GM13976 (cell line): ENCODE results near the gene PTPN1.

Experiments
- DNase-seq: peaks from one replicate; pipeline ENCODE4 v3.0.0; 2012; ENCODE audit warnings: low spot score
- CTCF ChIP-seq: IDR thresholded peaks from 2 replicates; pipeline ENCODE4 v1.5.1; 2012; ENCODE audit warnings: borderline replicate concordance, mild to moderate bottlenecking; ENCODE audit not compliant: insufficient read depth; ENCODE audit errors: extremely low read depth, missing control alignments, control extremely low read depth
- in situ Hi-C: fragments of 300-500 bp; cut with MboI; formaldehyde crosslinking; loops from one replicate; pipeline ENCODE4 v1.12.0; 2022; ENCODE audit warnings: low sequenced_read_pairs, mixed read lengths, inconsistent platforms; ENCODE audit not compliant: unreplicated experiment

The PTPN1 gene

GRCh38 chr20:50554694-50555579 is 44.8 kb downstream of the PTPN1 start:
- in situ Hi-C loops: no loop called here
- DNase-seq: no peak
- no peak for TF ChIP-seq CTCF

GRCh38 chr20:50555662-50556061 is 45.5 kb downstream of the PTPN1 start:
- no peak for DNase-seq
- in situ Hi-C loops: no loop called here
- TF ChIP-seq CTCF: no peak

GRCh38 chr20:50557549-50558134 is 47.5 kb downstream of the PTPN1 start:
- in situ Hi-C loops: no loop called here
- no peak for DNase-seq
- TF ChIP-seq CTCF: no peak

GRCh38 chr20:50558483-50558925 is 48.3 kb downstream of the PTPN1 start:
- DNase-seq: no peak
- TF ChIP-seq CTCF: no peak
- in situ Hi-C loops: no loop called here

- TF ChIP-seq CTCF: no peak
- no peak for DNase-seq
- in situ Hi-C loops: no loop called here
These were observed 49.0 kb downstream of the PTPN1 start for GRCh38 chr20:50559149-50559548.

- no peak for TF ChIP-seq CTCF
- no peak for DNase-seq
- in situ Hi-C loops: no loop called here
These were observed 49.9 kb downstream of the PTPN1 start for GRCh38 chr20:50559856-50560638.
